K562 (cell line): ENCODE measurements around the gene ZNF609. TPM values are rescaled to one million over a fixed set of nuclear protein-coding genes. Genes with fewer than 3 reads are reported as not detected.
A peak's percentile ranks its signal among the peaks of the same experiment; 100 is the strongest.

Experiments used
- ATF1 ChIP-seq, 2 experiments: fragments of 450-650 bp in 1 of 2; IDR thresholded peaks; 2 replicates each; pipeline ENCODE4 v1.6.1; 2016; ENCODE audit warnings: missing compliant biosample characterization in 1 of 2, missing genetic modification characterization in 1 of 2
- CCNT2 ChIP-seq: IDR thresholded peaks from 2 replicates; pipeline ENCODE4 v1.6.1; 2011; ENCODE audit warnings: borderline replicate concordance, low read depth, mild to moderate bottlenecking, moderate library complexity, mixed read lengths, low read length; ENCODE audit not compliant: insufficient read length; ENCODE audit errors: extremely low read depth
- CTBP1 ChIP-seq: fragments of 450-650 bp; IDR thresholded peaks from 2 replicates; pipeline ENCODE4 v1.6.1; 2016; ENCODE audit warnings: borderline replicate concordance
- EP300 ChIP-seq: IDR thresholded peaks from 2 replicates; pipeline ENCODE4 v1.6.1; 2012; ENCODE audit warnings: low read length, improper control_type of control experiment
- GATA2 ChIP-seq: sonication (generic); formaldehyde crosslinking; IDR thresholded peaks from 2 replicates; pipeline ENCODE4 v1.4.0; 2020; ENCODE audit warnings: mild to moderate bottlenecking, missing genetic modification reagents
- KDM5B ChIP-seq: fragments of 200-600 bp; sonication (generic); IDR thresholded peaks from 2 replicates; pipeline ENCODE4 v1.6.1; 2012; ENCODE audit warnings: low read depth, mild to moderate bottlenecking, moderate library complexity, low read length, control low read depth, inconsistent platforms; ENCODE audit not compliant: insufficient replicate concordance
- KHSRP ChIP-seq: fragments of 450-650 bp; IDR thresholded peaks from 2 replicates; pipeline ENCODE4 v1.6.1; 2017
- KLF6 ChIP-seq: fragments of 250-450 bp; sonication (Bioruptor Pico); IDR thresholded peaks from 2 replicates; pipeline ENCODE4 v1.4.0; 2020; ENCODE audit warnings: mild to moderate bottlenecking, moderate library complexity, borderline replicate concordance
- NCOR1 ChIP-seq: fragments of 450-650 bp; IDR thresholded peaks from 2 replicates; pipeline ENCODE4 v1.6.1; 2016; ENCODE audit warnings: mild to moderate bottlenecking, moderate library complexity
- NR2C1 ChIP-seq, 2 experiments: fragments of 450-650 bp; IDR thresholded peaks; 2 replicates each; pipeline ENCODE4 v1.6.1; 2017; ENCODE audit warnings: mild to moderate bottlenecking in 2 of 2, antibody characterized with exemption in 1 of 2, inconsistent platforms in 1 of 2, missing compliant biosample characterization in 1 of 2, missing genetic modification characterization in 1 of 2
- NRF1 ChIP-seq, 2 experiments: fragments of 450-650 bp; IDR thresholded peaks in 1 of 2; conservative IDR thresholded peaks in 1 of 2; 2 replicates each; pipeline ENCODE4 v1.6.1; 2014; ENCODE audit warnings: mild to moderate bottlenecking in 2 of 2
- PML ChIP-seq: IDR thresholded peaks from 2 replicates; pipeline ENCODE4 v1.6.1; 2012; ENCODE audit warnings: low read length, inconsistent platforms
- TEAD4 ChIP-seq, 2 experiments: sonication (generic) in 1 of 2; formaldehyde crosslinking in 1 of 2; IDR thresholded peaks; 2 replicates each; pipeline versions ENCODE4 v1.6.1 to v1.8.0; 2012 to 2022; ENCODE audit warnings: borderline replicate concordance in 1 of 2, inconsistent platforms in 1 of 2, low read length in 1 of 2, mild to moderate bottlenecking in 1 of 2, missing genetic modification reagents in 1 of 2
- ZNF239 ChIP-seq: fragments of 250-450 bp; sonication (Bioruptor Pico); IDR thresholded peaks from 2 replicates; pipeline ENCODE4 v1.4.0; 2020; ENCODE audit warnings: mild to moderate bottlenecking
- ZNF263 ChIP-seq: sonication (generic); formaldehyde crosslinking; IDR thresholded peaks from 2 replicates; pipeline ENCODE4 v1.8.0; 2022; ENCODE audit warnings: mild to moderate bottlenecking, missing genetic modification reagents, borderline replicate concordance
- ZNF274 ChIP-seq: IDR thresholded peaks from 2 replicates; pipeline ENCODE4 v1.6.1; 2011; ENCODE audit warnings: low read depth, mild to moderate bottlenecking, low read length, moderate library complexity, borderline replicate concordance
- ZNF551 ChIP-seq: fragments of 250-450 bp; sonication (Bioruptor Pico); IDR thresholded peaks from 2 replicates; pipeline ENCODE4 v1.5.0; 2021; ENCODE audit warnings: mild to moderate bottlenecking, moderate library complexity
- ZNF644 ChIP-seq: fragments of 200-800 bp; sonication (Bioruptor generic); IDR thresholded peaks from 2 replicates; pipeline ENCODE4 v1.6.1; 2016; ENCODE audit warnings: low read depth, missing genetic modification characterization, missing compliant biosample characterization
- polyA plus RNA-seq, 8 experiments: library from polyadenylated mRNA; depleted of rRNA in 4 of 8; stranded (reverse) in 5 of 8; unstranded in 3 of 8; fragments of >200 nt; fragmentation: Nextera tagmentation in 2 of 8; fragmentation: Illumina TruSeq in 1 of 8; extraction: Ambion mirVana in 2 of 8; extraction: Trizol in 1 of 8; gene quantifications; 2 replicates each; pipeline versions ENCODE4 v1.2.1 to v1.2.3, GENCODE V29; 2011 to 2014; ENCODE audit warnings: inconsistent platforms in 1 of 8, missing spikeins in 1 of 8
- total RNA-seq, 7 experiments: library from RNA; depleted of rRNA in 6 of 7; stranded (reverse); fragments of >200 nt in 6 of 7; fragmentation: Illumina TruSeq in 2 of 7; extraction: Trizol in 2 of 7; gene quantifications; 2 replicates each; pipeline versions ENCODE4 v1.2.1 to v1.2.3, GENCODE V29; 2011 to 2021; ENCODE audit warnings: low replicate concordance in 1 of 7
- TF ChIP-seq, protein P1 (sequence below), 2 experiments: IDR thresholded peaks; 2 replicates each; pipeline ENCODE4 v1.6.1; 2012; ENCODE audit warnings: improper control_type of control experiment in 2 of 2, low read depth in 2 of 2, low read length in 2 of 2, borderline replicate concordance in 1 of 2
- TF ChIP-seq, protein P2 (sequence below): fragments of 250-450 bp; sonication (Bioruptor Pico); IDR thresholded peaks from 2 replicates; pipeline ENCODE4 v1.5.0; 2020; ENCODE audit warnings: mild to moderate bottlenecking
- TF ChIP-seq, protein P3 (sequence below): fragments of 450-650 bp; IDR thresholded peaks from 2 replicates; pipeline ENCODE4 v1.6.1; 2016; ENCODE audit warnings: mild to moderate bottlenecking

Gene ZNF609
- total and polyA plus RNA-seq, 9 of the 15 experiments (the other 6 are each of a cell fraction or from before 2014, with no cell fraction given) = 3.0 to 38.7 (median 17.8) TPM

DNA sequence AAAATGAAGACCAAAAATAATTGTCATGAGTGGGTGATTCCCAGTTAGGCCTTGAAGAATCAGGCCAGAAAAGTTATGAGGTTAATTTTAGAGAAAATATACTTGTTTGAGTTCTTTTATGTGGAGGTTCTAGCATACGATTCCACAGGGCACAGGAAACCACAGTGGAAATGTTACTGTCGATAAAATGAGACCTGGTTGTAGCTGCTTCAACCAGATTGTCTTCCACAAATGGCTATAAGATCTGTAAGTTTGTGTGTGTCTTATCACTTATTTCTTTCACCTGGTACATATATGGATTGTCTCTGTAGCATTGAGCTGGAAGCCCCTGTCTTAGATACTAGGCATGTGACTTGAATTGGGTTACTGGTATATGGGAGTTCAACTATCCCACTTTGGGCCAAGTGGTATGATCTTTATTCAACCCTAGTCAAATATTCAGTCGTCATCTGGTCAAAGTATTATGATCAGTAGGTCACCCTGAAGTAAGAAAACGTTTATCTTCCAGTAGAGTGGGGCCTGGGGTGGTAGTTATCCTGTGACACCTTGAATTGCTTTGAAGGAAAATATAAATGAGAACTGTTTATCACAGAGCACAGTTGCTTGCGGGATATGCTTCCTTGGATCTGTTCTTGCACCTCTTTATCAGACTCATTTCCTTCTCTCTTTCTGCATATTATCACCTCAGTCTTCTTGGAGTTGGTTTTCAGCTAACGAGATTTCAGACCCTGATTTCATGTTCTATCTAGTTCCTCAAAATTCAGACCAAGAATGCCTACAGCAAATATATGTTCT, 21.5 kb upstream of the ZNF609 start (continued):
- TF ChIP-seq, protein P1, sequence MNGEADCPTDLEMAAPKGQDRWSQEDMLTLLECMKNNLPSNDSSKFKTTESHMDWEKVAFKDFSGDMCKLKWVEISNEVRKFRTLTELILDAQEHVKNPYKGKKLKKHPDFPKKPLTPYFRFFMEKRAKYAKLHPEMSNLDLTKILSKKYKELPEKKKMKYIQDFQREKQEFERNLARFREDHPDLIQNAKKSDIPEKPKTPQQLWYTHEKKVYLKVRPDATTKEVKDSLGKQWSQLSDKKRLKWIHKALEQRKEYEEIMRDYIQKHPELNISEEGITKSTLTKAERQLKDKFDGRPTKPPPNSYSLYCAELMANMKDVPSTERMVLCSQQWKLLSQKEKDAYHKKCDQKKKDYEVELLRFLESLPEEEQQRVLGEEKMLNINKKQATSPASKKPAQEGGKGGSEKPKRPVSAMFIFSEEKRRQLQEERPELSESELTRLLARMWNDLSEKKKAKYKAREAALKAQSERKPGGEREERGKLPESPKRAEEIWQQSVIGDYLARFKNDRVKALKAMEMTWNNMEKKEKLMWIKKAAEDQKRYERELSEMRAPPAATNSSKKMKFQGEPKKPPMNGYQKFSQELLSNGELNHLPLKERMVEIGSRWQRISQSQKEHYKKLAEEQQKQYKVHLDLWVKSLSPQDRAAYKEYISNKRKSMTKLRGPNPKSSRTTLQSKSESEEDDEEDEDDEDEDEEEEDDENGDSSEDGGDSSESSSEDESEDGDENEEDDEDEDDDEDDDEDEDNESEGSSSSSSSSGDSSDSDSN (IDR thresholded peaks at IDR 0.05; ENCODE audit: borderline replicate concordance in 1 of 2, low read depth in 2 of 2, low read length in 2 of 2) = no peak
- TF ChIP-seq NCOR1 = peak; percentile 96
- peak; percentile 50; the same call in 1 of the 2 replicates for TF ChIP-seq ZNF239 (CRISPR knock-in tag)
- peak; percentile 51; the same call in 1 of the 2 replicates for TF ChIP-seq CTBP1
- TF ChIP-seq ZNF551 (CRISPR knock-in tag) = no peak
- peak; percentile 96 for TF ChIP-seq CCNT2
- TF ChIP-seq GATA2 (CRISPR knock-in tag) = peak; percentile 90
- TF ChIP-seq ATF1 (CRISPR knock-in tag; IDR thresholded peaks at IDR 0.05) = no peak
- peak; percentile 31; the same call in 1 of the 2 replicates for TF ChIP-seq ATF1 (tag; IDR thresholded peaks at IDR 0.05)
- peak; percentile 56; the same call in 1 of the 2 replicates for TF ChIP-seq NR2C1 (IDR thresholded peaks at IDR 0.05)
- TF ChIP-seq NR2C1 (tag; IDR thresholded peaks at IDR 0.05) = peak; percentile 21; the same call in 1 of the 2 replicates
- no peak for TF ChIP-seq ZNF263 (CRISPR knock-in tag)
- no peak for TF ChIP-seq NRF1 (conservative IDR thresholded peaks at IDR 0.05 in 1 of 2, IDR thresholded peaks at IDR 0.05 in 1 of 2)
- no peak for TF ChIP-seq KDM5B
- TF ChIP-seq, protein P2, sequence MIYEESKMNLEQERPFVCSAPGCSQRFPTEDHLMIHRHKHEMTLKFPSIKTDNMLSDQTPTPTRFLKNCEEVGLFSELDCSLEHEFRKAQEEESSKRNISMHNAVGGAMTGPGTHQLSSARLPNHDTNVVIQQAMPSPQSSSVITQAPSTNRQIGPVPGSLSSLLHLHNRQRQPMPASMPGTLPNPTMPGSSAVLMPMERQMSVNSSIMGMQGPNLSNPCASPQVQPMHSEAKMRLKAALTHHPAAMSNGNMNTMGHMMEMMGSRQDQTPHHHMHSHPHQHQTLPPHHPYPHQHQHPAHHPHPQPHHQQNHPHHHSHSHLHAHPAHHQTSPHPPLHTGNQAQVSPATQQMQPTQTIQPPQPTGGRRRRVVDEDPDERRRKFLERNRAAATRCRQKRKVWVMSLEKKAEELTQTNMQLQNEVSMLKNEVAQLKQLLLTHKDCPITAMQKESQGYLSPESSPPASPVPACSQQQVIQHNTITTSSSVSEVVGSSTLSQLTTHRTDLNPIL = no peak
- peak; percentile 72; the same call in 1 of the 2 replicates for TF ChIP-seq ZNF274
- peak; percentile 99 for TF ChIP-seq TEAD4 (IDR thresholded peaks at IDR 0.05; ENCODE audit: low read length)
- no peak for TF ChIP-seq TEAD4 (CRISPR knock-in tag; IDR thresholded peaks at IDR 0.05; ENCODE audit: borderline replicate concordance)
- 0 out of 2 replicates have a peak, but pooled peaks have one; percentile 51 for TF ChIP-seq ZNF644
- 0 out of 2 replicates have a peak, but pooled peaks have one; percentile 15 for TF ChIP-seq KLF6 (CRISPR knock-in tag)
- peak; percentile 77 for TF ChIP-seq KHSRP
- TF ChIP-seq, protein P3, sequence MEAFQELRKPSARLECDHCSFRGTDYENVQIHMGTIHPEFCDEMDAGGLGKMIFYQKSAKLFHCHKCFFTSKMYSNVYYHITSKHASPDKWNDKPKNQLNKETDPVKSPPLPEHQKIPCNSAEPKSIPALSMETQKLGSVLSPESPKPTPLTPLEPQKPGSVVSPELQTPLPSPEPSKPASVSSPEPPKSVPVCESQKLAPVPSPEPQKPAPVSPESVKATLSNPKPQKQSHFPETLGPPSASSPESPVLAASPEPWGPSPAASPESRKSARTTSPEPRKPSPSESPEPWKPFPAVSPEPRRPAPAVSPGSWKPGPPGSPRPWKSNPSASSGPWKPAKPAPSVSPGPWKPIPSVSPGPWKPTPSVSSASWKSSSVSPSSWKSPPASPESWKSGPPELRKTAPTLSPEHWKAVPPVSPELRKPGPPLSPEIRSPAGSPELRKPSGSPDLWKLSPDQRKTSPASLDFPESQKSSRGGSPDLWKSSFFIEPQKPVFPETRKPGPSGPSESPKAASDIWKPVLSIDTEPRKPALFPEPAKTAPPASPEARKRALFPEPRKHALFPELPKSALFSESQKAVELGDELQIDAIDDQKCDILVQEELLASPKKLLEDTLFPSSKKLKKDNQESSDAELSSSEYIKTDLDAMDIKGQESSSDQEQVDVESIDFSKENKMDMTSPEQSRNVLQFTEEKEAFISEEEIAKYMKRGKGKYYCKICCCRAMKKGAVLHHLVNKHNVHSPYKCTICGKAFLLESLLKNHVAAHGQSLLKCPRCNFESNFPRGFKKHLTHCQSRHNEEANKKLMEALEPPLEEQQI = peak; percentile 69
- peak; percentile 95 for TF ChIP-seq EP300
- TF ChIP-seq PML = peak; percentile 98
